ENCODE measurements around the gene ARFGAP2. TPM values are rescaled to one million over a fixed set of nuclear protein-coding genes. Genes with fewer than 3 reads are reported as not detected.

Gene ARFGAP2
- total RNA-seq, 1 experiment from 2014 or later: 73.5 TPM

DNA sequence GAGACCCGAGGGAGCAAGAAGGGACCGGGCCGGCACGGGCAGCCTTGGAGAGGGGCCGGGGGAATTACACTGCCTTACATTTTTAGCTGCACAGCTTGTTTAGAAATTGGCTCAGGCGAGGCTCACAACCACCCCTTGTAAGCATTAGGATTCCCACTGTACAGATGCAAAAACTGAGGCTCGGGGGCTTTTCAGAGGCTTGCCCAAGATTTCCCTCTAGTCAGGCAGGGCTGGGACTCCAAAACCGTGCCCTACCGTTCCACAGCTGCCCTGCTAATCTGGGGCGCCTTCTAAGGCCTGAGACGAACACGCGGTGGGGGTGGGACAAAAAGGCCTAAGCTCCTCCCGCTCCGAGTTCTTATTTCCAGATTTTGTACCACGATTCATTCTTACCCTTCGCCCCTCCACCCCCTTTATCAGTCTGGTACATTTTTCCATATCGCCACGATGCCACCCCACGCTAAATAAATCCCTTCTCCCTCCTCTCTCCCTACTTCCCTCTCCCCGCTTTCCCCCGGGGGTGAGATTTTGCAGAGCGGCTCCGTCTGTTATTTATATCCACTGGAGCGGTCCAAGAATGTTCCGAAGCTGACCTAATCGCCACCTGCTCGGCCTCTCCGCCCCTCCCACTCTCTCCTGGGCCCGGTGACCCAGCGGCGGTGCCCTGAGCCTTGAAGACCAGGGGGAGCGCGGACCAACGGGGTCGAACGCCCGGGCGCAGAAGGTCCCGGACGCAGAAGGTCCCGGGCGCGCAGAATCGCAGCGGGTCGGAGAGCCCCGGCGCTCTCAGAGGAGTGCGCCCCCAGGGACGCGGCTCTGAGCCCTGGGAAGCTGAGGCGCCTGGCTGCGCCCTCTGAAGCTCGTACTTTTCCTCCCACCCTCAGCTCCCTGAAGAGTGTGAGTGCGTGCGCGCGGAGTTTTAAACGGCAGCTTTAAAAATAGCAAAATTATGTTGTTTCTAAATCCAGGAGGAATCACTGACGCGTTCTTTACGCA lies 10.3 kb upstream of the ARFGAP2 start:
- H3K4me3 ChIP-seq (replicated peaks in 1 of 2; ENCODE audit: low read depth in 1 of 2, low read length in 2 of 2): peak overlapping the region; percentile 51 to 94
- BruUV-seq (replicated peaks): TSS peak; percentile 68
- H3K9me2 ChIP-seq (ENCODE audit: insufficient read depth): no peaks in the 10 kb centered on the region
- H3K4me1 ChIP-seq (ENCODE audit: control insufficient read depth in 1 of 2, insufficient read depth in 2 of 2, low read length in 2 of 2): peaks cover 18 to 42% of the 10 kb centered on the region in 2 experiments
- H3K4me2 ChIP-seq (ENCODE audit: low read length): peak overlapping the region; percentile 96
- ChIA-PET CTCF (interaction anchor here (1.0 to 2.8 kb wide), 3 partner anchors 28 to 168 kb away, joined by 5 to 18 read pairs (median 6); partner anchors contain the start of gene DDB2), POLR2A (interaction anchor here (3.8 kb wide), 1 partner anchor 28 kb away, joined by 29 read pairs; the partner anchor contains the start of gene DDB2), RAD21 (ENCODE audit: low non-redundant PET in 1 of 2, low total read pairs in 2 of 2, uncharacterized antibody in 2 of 2, unreplicated experiment in 2 of 2) (interaction anchor here in 1 of 2 experiments (0.6 kb wide), 1 partner anchor 268 kb away, joined by 3 read pairs; no protein-coding TSS in a partner anchor)
- no peaks in the 10 kb centered on the region for H4K20me1 ChIP-seq (ENCODE audit: insufficient read depth)
- H3K9ac ChIP-seq (ENCODE audit: low read length): peak overlapping the region; percentile 91
- no peaks in the 10 kb centered on the region for H3K9me3 ChIP-seq (ENCODE audit: control insufficient read depth in 1 of 2, insufficient read depth in 1 of 2, low read depth in 1 of 2, low read length in 2 of 2)
- no peaks in the 10 kb centered on the region for H3K27me3 ChIP-seq (ENCODE audit: insufficient read depth, low read length)
- intact Hi-C loops (cut with micrococcal nuclease): loop anchor here (1.0 kb wide), 1 partner anchor 27 kb away; the partner anchor contains the start of gene DDB2
- no peak overlapping the region for H2AFZ ChIP-seq (ENCODE audit: low read depth, low read length, poor library complexity, severe bottlenecking)
- TF ChIP-seq, protein P1, sequence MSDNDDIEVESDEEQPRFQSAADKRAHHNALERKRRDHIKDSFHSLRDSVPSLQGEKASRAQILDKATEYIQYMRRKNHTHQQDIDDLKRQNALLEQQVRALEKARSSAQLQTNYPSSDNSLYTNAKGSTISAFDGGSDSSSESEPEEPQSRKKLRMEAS (IDR thresholded peaks at IDR 0.05): peak; percentile 45; the same call in 1 of the 2 replicates
- TF ChIP-seq POLR2AphosphoS5 (IDR thresholded peaks at IDR 0.05; ENCODE audit: low read depth, low read length): 0 out of 2 replicates have a peak, but pooled peaks have one; percentile 20
- TF ChIP-seq POLR2A (IDR thresholded peaks at IDR 0.05; ENCODE audit: borderline replicate concordance, extremely low read depth, insufficient read depth, insufficient read length): peak; percentile 12
- TF ChIP-seq FOSL1 (IDR thresholded peaks at IDR 0.05; ENCODE audit: low read depth): no peak
- H3K79me2 ChIP-seq (ENCODE audit: insufficient read depth, low read length): peaks cover 33% of the 10 kb centered on the region
- H3K36me3 ChIP-seq (ENCODE audit: control insufficient read depth in 1 of 2, insufficient read depth in 2 of 2, low read length in 2 of 2): no peaks in the 10 kb centered on the region
- ATAC-seq (peak; percentile 52), DNase-seq (ENCODE audit: low read depth, low spot score) (no peak)
- H3K27ac ChIP-seq (ENCODE audit: low read depth, low read length): peak overlapping the region; percentile 96

DNA sequence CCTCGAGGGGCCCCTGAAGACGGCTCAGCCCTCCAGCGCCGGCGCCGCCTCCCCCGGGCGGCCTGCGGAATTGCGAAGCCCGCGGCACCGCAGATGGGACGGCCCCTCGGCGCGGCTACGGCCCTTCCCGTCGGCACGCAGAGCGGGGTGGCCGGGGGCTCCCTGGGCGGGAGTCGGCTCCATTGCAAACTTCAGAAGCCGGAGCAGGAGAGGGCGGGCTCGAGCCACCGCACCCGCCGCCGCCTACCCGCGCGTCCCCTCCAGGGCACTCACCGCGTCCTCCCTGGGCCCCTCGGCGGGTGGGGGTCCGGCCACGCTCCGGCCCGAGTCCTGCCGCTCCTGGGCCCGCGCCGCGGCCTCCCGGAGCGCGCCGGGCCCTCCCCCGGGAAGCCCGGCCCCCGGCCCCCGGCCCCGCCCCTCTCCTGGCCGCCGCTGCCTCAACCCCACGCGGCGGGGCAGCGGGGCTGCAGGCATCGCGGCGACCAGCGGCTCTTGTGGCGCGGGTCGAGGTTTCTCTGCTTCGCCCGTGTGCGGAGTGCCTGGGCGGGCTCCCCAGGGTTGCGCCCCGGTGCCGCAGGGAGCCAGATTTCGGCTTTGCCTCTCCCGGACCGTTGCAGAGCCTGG lies 9.5 kb upstream of the ARFGAP2 start, which contains the start of gene PACSIN3:
Gene PACSIN3 (minus strand): TSS at position 359 of the 624 bp plus-strand sequence. CDS start 3,707 bp downstream, outside the sequence.
- H3K79me2 ChIP-seq (ENCODE audit: insufficient read depth, low read length): peaks cover 33% of the 10 kb centered on the region
- POLR2A ChIA-PET: interaction anchor here (3.8 kb wide), 1 partner anchor 29 kb away, joined by 29 read pairs; the partner anchor contains the start of gene DDB2
- peak within 1 kb of the TSS; percentile 96 for H3K4me2 ChIP-seq (ENCODE audit: low read length)
- no peaks in the 10 kb centered on the region for H3K27me3 ChIP-seq (ENCODE audit: insufficient read depth, low read length)
- no TSS peak for BruUV-seq (replicated peaks)
- peak; percentile 75 for ATAC-seq
- H4K20me1 ChIP-seq (ENCODE audit: insufficient read depth): no peaks in the 10 kb centered on the region
- CTCF ChIA-PET: interaction anchor here (1.0 to 2.8 kb wide), 3 partner anchors 29 to 73 kb away, joined by 4 to 18 read pairs (median 6); partner anchors contain the start of gene DDB2
- RAD21 ChIA-PET (ENCODE audit: low non-redundant PET in 1 of 2, low total read pairs in 2 of 2, uncharacterized antibody in 2 of 2, unreplicated experiment in 2 of 2): interaction anchor here in 1 of 2 experiments (0.6 kb wide), 1 partner anchor 268 kb away, joined by 3 read pairs; no protein-coding TSS in a partner anchor
- peak within 1 kb of the TSS; percentile 58 to 94 for H3K4me3 ChIP-seq (replicated peaks in 1 of 2; ENCODE audit: low read depth in 1 of 2, low read length in 2 of 2)
- H3K4me1 ChIP-seq (ENCODE audit: control insufficient read depth in 1 of 2, insufficient read depth in 2 of 2, low read length in 2 of 2): peaks cover 18 to 42% of the 10 kb centered on the region in 2 experiments
- TF ChIP-seq, protein P2, sequence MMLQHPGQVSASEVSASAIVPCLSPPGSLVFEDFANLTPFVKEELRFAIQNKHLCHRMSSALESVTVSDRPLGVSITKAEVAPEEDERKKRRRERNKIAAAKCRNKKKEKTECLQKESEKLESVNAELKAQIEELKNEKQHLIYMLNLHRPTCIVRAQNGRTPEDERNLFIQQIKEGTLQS (IDR thresholded peaks at IDR 0.05): no peak
- peak; percentile 56 for TF ChIP-seq POLR2AphosphoS5 (IDR thresholded peaks at IDR 0.05; ENCODE audit: low read depth, low read length)
- peak; percentile 32 for TF ChIP-seq POLR2A (IDR thresholded peaks at IDR 0.05; ENCODE audit: borderline replicate concordance, extremely low read depth, insufficient read depth, insufficient read length)
- no peak for TF ChIP-seq EGR1 (IDR thresholded peaks at IDR 0.05; ENCODE audit: low read depth)
- peak; percentile 83 for TF ChIP-seq ZFX (IDR thresholded peaks at IDR 0.05)
- no peak for TF ChIP-seq SP1 (IDR thresholded peaks at IDR 0.05; ENCODE audit: low read depth)
- DNase-seq (ENCODE audit: low read depth, low spot score): no peak
- H3K9me3 ChIP-seq (ENCODE audit: control insufficient read depth in 1 of 2, insufficient read depth in 1 of 2, low read depth in 1 of 2, low read length in 2 of 2): no peaks in the 10 kb centered on the region
- intact Hi-C loops (cut with micrococcal nuclease): no loop called here
- peak within 1 kb of the TSS; percentile 91 for H3K9ac ChIP-seq (ENCODE audit: low read length)
- H2AFZ ChIP-seq (ENCODE audit: low read depth, low read length, poor library complexity, severe bottlenecking): no peak within 1 kb of the TSS
- H3K36me3 ChIP-seq (ENCODE audit: control insufficient read depth in 1 of 2, insufficient read depth in 2 of 2, low read length in 2 of 2): no peaks in the 10 kb centered on the region
- H3K27ac ChIP-seq (ENCODE audit: low read depth, low read length): peak within 1 kb of the TSS; percentile 96
- no peaks in the 10 kb centered on the region for H3K9me2 ChIP-seq (ENCODE audit: insufficient read depth)
